Measurements from ENCODE around the gene INVS.
"Not testable (repeated sequence)": the region's sequence is repeated elsewhere in the genome, so short reads cannot be mapped to it uniquely, and the experiment has no call there.

INVS gene, protein sequence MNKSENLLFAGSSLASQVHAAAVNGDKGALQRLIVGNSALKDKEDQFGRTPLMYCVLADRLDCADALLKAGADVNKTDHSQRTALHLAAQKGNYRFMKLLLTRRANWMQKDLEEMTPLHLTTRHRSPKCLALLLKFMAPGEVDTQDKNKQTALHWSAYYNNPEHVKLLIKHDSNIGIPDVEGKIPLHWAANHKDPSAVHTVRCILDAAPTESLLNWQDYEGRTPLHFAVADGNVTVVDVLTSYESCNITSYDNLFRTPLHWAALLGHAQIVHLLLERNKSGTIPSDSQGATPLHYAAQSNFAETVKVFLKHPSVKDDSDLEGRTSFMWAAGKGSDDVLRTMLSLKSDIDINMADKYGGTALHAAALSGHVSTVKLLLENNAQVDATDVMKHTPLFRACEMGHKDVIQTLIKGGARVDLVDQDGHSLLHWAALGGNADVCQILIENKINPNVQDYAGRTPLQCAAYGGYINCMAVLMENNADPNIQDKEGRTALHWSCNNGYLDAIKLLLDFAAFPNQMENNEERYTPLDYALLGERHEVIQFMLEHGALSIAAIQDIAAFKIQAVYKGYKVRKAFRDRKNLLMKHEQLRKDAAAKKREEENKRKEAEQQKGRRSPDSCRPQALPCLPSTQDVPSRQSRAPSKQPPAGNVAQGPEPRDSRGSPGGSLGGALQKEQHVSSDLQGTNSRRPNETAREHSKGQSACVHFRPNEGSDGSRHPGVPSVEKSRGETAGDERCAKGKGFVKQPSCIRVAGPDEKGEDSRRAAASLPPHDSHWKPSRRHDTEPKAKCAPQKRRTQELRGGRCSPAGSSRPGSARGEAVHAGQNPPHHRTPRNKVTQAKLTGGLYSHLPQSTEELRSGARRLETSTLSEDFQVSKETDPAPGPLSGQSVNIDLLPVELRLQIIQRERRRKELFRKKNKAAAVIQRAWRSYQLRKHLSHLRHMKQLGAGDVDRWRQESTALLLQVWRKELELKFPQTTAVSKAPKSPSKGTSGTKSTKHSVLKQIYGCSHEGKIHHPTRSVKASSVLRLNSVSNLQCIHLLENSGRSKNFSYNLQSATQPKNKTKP

GRCh38 chr9:100098887-100099721 lies at the start of gene INVS, which contains the start of gene ERP44:
INVS (plus strand) TSS chr9:100099243; CDS start chr9:100104522, 5,279 bp downstream.
ERP44 (minus strand) TSS chr9:100099000; CDS start chr9:100098840, 160 bp downstream.
- peak; percentile 99 for DNase-seq

GRCh38 chr9:100049551-100049950 lies 49.5 kb upstream of the INVS start:
- no peak for DNase-seq

- DNase-seq, result no peak
Observed at GRCh38 chr9:100052375-100052774, 46.7 kb upstream of the INVS start.

DNA sequence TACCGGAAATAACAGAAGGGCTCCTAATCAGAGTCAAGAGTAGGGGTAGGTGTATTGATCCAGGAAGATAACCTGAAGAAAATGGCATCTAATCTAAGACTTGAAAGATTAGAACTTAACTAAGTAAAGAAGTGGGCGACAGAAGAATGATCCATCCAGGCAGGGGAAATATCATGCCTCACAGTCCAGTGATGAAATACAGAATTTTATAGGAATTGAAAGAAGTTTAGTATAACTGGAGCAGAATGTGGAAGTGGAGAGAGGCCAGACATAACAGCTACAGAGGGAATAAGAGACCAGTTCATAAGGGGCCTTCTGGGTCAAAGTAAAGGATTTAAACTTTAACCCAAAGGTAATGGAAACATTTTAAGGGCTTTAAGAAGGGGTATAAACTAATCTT lies 42.5 kb upstream of the INVS start:
- no peak for DNase-seq

GRCh38 chr9:100057624-100058023 lies 41.4 kb upstream of the INVS start:
- no peak for DNase-seq

DNA sequence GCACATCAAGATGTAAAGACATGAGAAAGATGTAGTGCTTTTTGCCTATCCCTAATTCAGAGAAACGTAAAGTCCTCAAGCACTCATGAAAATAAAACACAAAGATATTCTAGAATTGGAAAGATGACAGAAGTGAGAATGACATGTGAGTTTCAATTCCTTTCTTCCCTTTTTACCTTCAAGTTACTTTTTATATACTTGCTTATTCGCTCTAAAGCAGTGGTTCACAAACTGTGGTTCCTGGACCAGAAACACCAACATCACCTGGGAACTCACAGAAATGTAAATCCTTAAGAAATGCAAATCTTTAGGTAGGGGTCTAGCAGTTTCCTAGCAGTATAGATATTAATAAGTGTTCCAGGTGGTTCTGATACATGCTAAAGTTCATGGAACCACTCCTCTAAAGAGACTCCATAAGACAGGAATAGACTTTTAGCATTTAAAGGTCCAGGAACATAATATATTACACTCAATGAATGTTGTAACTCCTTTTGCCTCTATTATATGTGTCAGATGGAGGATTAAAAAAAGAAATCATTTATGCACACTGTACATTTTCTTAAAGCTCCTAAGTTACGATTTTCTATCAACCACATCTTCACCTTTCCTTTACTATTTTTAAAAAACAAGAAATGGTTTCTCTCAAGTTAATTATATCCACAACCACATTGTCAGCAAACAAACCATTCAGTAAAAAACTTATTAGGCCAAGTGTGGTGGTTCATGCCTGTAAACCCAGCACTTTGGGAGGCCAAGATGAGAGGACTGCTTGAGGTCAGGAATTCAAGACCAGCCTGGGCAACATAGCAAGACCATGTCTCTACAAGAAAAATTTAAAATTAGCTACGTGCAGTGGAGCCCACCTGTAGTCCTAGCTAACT lies 40.1 kb upstream of the INVS start:
- DNase-seq, result no peak

DNA sequence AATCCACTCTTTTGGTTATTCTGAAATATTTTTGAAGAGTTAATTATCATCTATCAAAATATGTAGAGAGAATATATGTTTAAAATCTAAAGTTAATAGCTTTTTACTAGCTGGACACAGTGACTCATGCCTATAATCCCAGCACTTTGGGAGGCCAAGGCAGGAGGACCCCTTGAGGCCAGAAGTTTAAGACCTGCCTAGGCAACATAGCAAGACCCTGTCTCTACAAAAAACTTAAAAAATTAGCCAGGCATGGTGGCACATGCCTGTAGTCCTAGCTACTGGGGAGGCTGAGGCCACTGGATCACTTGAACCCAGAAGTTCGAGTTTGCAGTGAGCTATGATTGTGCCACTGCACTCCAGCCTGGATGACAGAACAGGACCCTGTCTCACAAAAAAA lies 36.4 kb upstream of the INVS start:
- not testable (repeated sequence) for DNase-seq

- DNase-seq, result no peak
Observed at GRCh38 chr9:100063185-100063584, 35.9 kb upstream of the INVS start.

GRCh38 chr9:100064872-100065581 lies 34.0 kb upstream of the INVS start:
- no peak for DNase-seq

DNA sequence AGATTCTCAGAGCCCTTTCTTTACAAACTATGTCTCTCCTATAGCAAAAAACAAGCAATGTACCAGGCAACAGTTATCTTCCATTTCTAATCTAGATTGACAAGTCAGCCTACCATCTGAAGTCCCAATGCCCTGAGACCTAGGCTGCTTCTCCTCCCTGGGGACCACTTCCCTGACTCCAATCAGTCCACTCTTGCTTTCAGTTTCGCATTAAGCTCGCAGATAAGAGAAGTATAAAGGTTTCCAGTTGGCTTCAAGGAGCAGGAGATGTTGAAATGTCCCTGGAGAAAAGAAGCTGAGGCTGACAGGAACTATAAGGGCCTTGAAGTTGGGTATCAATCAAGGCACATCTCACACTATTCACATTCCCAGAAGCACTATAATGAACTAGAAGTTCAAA lies 32.5 kb upstream of the INVS start:
- no peak for DNase-seq

GRCh38 chr9:100067990-100068389 lies 31.1 kb upstream of the INVS start:
- not testable (repeated sequence) for DNase-seq

GRCh38 chr9:100069068-100069467 lies 30.0 kb upstream of the INVS start:
- DNase-seq, result not testable (repeated sequence)

GRCh38 chr9:100070104-100071041 lies 28.7 kb upstream of the INVS start:
- no peak for DNase-seq

GRCh38 chr9:100071271-100071670 lies 27.8 kb upstream of the INVS start:
- DNase-seq, result no peak

DNA sequence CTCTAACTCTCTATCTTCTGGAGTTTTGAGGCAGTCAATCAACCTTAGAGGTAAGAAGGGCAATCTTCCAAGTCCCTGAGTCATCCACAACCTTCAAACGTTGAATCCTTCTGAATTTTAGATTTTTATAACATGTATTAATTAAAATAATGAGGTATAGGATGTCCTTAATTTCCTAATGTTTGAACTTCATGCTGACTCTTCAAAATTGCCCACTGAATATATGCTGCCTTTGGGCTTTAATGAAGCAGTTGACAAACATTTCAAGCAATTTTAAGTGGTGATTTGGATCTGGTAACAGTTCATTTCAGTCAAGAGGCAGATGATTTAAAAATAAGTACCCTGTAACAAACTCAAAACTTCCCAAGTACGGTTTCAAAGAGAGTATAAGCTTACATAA lies 26.2 kb upstream of the INVS start:
- no peak for DNase-seq

GRCh38 chr9:100074093-100074492 lies 24.9 kb upstream of the INVS start:
- DNase-seq, result no peak

DNA sequence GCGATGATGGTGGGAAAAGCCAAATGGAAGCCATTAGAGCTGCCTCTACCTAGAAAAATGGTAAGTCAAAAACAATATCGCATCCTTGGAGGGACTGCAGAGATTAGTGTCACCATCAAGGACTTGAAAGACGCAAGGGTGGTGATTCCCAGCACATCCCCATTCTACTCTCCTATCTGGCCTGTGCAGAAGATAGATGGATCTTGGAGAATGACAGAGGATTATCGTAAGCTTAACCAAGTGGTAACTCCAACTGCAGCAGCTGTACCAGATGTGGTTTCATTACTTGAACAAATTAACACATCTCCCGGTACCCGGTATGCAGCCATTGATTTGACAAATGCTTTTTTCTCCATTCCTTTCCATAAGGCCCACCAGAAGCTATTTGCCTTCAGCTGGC lies 24.1 kb upstream of the INVS start:
- no peak for DNase-seq

DNA sequence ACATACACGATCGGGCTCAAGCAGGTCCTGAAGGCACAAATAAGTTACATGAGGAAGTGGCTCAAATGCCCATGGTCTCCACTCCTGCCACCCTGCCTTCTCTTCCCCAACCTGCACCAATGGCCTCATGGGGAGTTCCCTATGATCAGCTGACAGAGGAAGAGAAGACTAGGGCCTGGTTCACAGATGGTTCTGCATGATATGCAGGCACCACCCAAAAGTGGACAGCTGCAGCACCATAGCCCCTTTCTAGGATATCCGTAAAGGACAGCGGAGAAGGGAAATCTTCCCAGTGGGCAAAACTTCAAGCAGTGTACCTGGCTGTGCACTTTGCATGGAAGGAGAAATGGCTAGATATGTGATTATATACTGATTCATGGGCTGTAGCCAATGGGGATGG lies 22.8 kb upstream of the INVS start:
- DNase-seq, result not testable (repeated sequence)

GRCh38 chr9:100082782-100083181 lies 16.3 kb upstream of the INVS start:
- DNase-seq, result no peak

Measured in activated CD4-positive, alpha-beta T cell treated with anti-CD3 and anti-CD28 coated beads, Interleukin-2, amount 50 U/mL, for 16 hours (primary cell).